GM20000 (cell line): ENCODE measurements around the gene OR2M3.

Experiments used
- DNase-seq: peaks from one replicate; pipeline ENCODE4 v3.0.0; 2012; ENCODE audit warnings: low spot score
- TF ChIP-seq, protein P1 (sequence below): IDR thresholded peaks from 2 replicates; pipeline ENCODE4 v1.5.1; 2012; ENCODE audit warnings: mild to moderate bottlenecking, control low read depth; ENCODE audit errors: extremely low read depth, missing control alignments

OR2M3 gene, protein sequence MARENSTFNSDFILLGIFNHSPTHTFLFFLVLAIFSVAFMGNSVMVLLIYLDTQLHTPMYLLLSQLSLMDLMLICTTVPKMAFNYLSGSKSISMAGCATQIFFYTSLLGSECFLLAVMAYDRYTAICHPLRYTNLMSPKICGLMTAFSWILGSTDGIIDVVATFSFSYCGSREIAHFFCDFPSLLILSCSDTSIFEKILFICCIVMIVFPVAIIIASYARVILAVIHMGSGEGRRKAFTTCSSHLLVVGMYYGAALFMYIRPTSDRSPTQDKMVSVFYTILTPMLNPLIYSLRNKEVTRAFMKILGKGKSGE

DNA sequence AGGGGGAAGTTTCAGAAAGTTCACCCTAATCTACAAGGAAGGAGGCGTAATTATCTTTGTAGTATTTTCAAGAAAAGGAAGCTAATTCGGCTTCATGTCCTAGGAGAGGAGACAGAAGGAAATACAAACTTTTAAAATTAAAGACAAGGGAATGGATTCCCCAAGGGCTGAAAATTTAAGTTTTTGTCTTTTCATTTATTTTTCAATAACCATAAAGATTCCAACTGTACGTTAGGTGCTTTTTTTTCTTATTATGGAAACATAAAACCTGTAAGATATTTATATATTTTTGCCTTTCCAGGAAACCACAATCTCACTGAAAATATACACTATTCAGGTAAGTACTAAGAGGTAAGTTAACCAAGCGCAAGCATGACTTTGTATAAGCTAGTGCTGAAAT, at the start of gene OR2M3:
OR2M3 (plus strand) TSS at position 301 of the 400 bp plus-strand sequence. CDS start 5,803 bp downstream, outside the sequence.
- TF ChIP-seq, protein P1, sequence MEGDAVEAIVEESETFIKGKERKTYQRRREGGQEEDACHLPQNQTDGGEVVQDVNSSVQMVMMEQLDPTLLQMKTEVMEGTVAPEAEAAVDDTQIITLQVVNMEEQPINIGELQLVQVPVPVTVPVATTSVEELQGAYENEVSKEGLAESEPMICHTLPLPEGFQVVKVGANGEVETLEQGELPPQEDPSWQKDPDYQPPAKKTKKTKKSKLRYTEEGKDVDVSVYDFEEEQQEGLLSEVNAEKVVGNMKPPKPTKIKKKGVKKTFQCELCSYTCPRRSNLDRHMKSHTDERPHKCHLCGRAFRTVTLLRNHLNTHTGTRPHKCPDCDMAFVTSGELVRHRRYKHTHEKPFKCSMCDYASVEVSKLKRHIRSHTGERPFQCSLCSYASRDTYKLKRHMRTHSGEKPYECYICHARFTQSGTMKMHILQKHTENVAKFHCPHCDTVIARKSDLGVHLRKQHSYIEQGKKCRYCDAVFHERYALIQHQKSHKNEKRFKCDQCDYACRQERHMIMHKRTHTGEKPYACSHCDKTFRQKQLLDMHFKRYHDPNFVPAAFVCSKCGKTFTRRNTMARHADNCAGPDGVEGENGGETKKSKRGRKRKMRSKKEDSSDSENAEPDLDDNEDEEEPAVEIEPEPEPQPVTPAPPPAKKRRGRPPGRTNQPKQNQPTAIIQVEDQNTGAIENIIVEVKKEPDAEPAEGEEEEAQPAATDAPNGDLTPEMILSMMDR = no peak
- no peak for DNase-seq

DNA sequence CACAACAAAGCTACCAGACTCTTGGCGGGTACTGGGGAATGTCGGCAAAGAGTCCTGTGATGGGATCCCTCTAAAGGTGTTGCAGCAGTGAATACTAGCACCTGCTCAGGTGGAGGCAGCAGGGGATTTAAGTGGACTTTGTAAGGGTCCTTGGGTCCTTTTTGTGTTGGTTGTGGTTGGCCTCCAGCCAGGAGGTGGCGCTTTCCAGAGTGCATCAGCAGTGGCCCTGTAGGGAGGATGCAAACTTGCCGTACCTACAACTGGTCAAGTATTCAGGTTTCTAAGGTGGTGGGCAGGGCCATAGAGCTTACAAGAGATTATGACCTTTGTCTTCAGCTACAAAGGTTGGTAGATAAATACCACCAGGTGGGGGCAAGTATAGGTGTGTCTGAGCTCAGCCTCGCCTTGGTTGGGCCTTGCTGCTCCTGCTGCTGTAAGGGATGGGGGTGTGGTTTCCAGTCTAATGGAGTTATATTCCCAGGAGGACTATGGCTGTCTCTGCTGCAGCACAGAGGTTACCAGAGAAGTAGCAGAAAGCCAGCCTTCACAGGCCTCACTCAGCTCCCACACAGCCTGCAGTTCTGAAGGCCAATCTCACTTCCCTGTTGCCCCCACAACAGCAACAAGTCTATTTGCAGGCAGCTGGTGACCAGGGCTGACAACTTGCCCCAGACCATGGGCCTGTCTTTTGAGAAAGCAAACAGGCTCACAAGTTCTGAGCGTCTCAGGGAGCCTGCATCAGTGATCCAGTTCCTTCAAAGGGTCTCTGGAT, 44.8 kb upstream of the OR2M3 start:
- TF ChIP-seq, protein P1 = no peak
- no peak for DNase-seq

DNA sequence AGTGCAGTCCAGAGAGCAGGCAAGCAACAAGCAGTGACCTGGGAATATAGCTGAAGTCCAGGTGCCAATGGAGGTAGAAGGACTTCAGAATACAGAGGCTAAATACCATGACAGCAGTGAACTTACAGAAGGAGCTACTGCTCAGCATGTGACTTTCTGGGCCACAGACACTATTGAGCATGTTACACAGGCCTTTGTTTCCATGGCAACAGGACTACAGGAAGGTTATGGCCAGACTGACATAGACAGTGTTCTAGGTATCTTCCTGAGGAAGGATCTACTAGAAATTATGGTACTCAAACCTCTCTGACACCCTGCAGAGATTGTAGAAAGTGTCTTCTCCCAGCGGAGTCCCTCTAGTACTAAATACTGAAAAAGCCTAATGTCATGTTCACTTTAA, 41.1 kb upstream of the OR2M3 start:
- TF ChIP-seq, protein P1 = no peak
- no peak for DNase-seq

DNA sequence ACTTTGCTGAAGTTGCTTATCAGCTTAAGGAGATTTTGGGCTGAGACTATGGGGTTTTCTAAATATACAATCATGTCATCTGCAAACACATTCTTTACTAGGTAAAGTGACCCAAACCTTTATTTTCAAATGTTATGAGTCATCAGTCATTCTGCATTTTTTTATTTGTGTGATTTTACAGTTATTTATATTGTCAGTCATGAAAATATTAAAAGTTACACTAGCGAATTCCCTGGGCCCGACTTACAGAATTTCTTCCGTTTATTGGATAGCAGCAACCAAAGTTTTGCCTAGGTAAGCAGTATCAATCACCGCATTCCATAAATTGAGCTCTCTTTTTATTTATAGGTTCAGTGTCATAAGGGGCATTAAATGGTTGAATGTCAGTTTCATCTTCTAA, 38.3 kb upstream of the OR2M3 start:
- DNase-seq = no peak

DNA sequence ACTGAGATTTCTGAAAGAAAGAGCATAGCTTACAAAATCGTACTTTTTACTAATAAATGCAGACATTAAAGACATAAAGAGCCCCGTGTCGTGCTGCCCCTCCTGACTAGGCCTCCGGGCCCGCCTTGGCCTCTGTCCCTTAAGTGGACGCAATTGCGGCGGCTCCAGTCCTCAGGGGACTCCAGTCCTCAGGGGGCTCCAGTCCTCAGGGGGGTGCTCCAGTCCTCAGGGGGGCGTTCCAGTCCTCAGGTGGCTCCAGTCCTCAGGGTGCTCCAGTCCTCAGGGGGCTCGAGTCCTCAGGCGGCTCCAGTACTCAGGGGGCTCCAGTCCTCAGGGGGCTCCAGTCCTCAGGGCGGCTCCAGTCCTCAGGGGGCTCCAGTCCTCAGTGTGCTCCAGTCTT, 33.0 kb upstream of the OR2M3 start:
- DNase-seq = no peak

More for the DNA sequence above, 38.3 kb upstream of the OR2M3 start:
- TF ChIP-seq, protein P1 = no peak

DNA sequence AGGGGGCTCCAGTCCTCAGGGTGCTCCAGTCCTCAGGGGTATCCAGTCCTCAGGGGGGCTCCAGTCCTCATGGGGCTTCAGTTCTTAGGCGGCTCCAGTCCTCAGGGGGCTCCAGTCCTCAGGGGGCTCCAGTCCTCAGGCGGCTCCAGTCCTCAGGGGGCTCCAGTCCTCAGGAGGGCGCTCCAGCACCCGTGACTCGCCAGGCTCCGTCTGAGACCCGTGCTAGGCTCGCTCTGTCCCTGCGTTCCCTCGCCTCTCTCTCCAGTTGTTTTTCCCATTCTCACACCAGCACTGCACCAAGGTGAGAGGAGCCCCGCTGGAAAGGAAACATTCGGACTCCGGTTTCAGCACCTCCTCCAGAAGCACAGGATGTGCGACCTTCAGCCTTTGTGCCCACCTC, 31.9 kb upstream of the OR2M3 start:
- no peak for DNase-seq

More for the DNA sequence above, 33.0 kb upstream of the OR2M3 start:
- TF ChIP-seq, protein P1 = no peak

More for the DNA sequence above, 31.9 kb upstream of the OR2M3 start:
- TF ChIP-seq, protein P1 = no peak
